Activated CD4-positive, alpha-beta T cell treated with anti-CD3 and anti-CD28 coated beads, Interleukin-2, amount 10 ng/mL, durations not matched to agents 24 days and 14 days (primary cell): ENCODE results near the gene CPM. TPM values are rescaled to one million over a fixed set of nuclear protein-coding genes. Genes with fewer than 3 reads are reported as not detected.
"Not testable (repeated sequence)": the region's sequence is repeated elsewhere in the genome, so short reads cannot be mapped to it uniquely, and the experiment has no call there.

ENCODE experiments used
- DNase-seq: peaks from one replicate; pipeline ENCODE4 v3.0.0; 2022
- H3K27ac Mint-ChIP-seq: one replicate; pipeline ENCODE4 v1.8.0; 2022; ENCODE audit warnings: mild to moderate bottlenecking, mixed read lengths
- H3K27me3 Mint-ChIP-seq: one replicate; pipeline ENCODE4 v1.8.0; 2022; ENCODE audit warnings: mixed read lengths
- H3K36me3 Mint-ChIP-seq: one replicate; pipeline ENCODE4 v1.8.0; 2022; ENCODE audit warnings: low read depth, mild to moderate bottlenecking, mixed read lengths
- H3K4me1 Mint-ChIP-seq: one replicate; pipeline ENCODE4 v1.8.0; 2021; ENCODE audit warnings: mixed read lengths
- H3K4me3 Mint-ChIP-seq: one replicate; pipeline ENCODE4 v1.8.0; 2022; ENCODE audit warnings: mild to moderate bottlenecking, moderate library complexity, mixed read lengths
- H3K9me3 Mint-ChIP-seq: one replicate; pipeline ENCODE4 v1.8.0; 2021; ENCODE audit warnings: mixed read lengths
- intact Hi-C: fragments of 100-400 bp; cut with micrococcal nuclease; formaldehyde crosslinking; loops from one replicate; pipeline ENCODE4 v1.15.1; 2023
- total RNA-seq: library from RNA; stranded (reverse); gene quantifications from 2 replicates; pipeline ENCODE4 v1.2.3, GENCODE V29; 2022

CPM gene
- total RNA-seq, 1 donor from 2014 or later, result 76.5 TPM

DNA sequence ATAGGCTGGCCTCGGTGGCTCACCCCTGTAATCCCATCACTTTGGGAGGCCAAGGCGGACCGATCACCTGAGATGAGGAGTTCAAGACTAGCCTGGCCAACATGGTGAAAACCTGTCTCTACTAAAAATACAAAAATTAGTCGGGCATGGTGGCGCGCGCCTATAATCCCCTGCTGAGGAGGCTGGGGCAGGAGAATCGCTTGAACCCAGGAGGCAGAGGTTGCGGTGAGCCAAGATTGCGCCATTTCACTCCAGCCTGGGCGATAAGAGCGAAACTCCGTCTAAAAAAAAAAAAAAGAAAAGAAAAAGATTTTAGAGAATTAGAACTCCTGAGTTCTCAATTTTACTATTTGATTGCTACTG lies 123.0 kb downstream of the CPM start:
- peaks cover 38% of the 10 kb centered on the region for H3K4me1 Mint-ChIP-seq
- intact Hi-C loops, DNase-seq, H3K27me3 Mint-ChIP-seq, H3K9me3 Mint-ChIP-seq: not testable (repeated sequence)
- peaks cover 50% of the 10 kb centered on the region for H3K36me3 Mint-ChIP-seq
- peak overlapping the region; percentile 90 for H3K4me3 Mint-ChIP-seq
- peak overlapping the region; percentile 98 for H3K27ac Mint-ChIP-seq

GRCh38 chr12:68809190-68810026 lies 123.6 kb downstream of the CPM start:
- peaks cover 3% of the 10 kb centered on the region for H3K27me3 Mint-ChIP-seq
- no peak for DNase-seq
- intact Hi-C loops, result loop anchor here (2.0 to 10.0 kb wide), 10 partner anchors 17 to 1541 kb away; partner anchors contain the start of genes CAND1, CCT2, CNOT2 and IL26
- H3K27ac Mint-ChIP-seq, result peak overlapping the region; percentile 98
- H3K36me3 Mint-ChIP-seq, result peaks cover 45% of the 10 kb centered on the region
- H3K9me3 Mint-ChIP-seq, result no peaks in the 10 kb centered on the region
- H3K4me3 Mint-ChIP-seq, result peak overlapping the region; percentile 90
- H3K4me1 Mint-ChIP-seq, result peaks cover 33% of the 10 kb centered on the region

DNA sequence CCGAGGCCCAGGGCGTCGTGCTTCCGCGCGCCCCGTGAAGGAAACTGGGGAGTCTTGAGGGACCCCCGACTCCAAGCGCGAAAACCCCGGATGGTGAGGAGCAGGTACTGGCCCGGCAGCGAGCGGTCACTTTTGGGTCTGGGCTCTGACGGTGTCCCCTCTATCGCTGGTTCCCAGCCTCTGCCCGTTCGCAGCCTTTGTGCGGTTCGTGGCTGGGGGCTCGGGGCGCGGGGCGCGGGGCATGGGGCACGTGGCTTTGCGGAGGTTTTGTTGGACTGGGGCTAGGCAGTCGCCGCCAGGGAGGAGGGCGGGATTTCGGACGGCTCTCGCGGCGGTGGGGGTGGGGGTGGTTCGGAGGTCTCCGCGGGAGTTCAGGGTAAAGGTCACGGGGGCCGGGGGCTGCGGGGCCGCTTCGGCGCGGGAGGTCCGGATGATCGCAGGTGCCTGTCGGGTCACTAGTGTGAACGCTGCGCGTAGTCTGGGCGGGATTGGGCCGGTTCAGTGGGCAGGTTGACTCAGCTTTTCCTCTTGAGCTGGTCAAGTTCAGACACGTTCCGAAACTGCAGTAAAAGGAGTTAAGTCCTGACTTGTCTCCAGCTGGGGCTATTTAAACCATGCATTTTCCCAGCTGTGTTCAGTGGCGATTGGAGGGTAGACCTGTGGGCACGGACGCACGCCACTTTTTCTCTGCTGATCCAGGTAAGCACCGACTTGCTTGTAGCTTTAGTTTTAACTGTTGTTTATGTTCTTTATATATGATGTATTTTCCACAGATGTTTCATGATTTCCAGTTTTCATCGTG lies 124.4 kb downstream of the CPM start:
- peak; percentile 91 for DNase-seq
- Mint-ChIP-seq H3K4me1 (peaks cover 31% of the 10 kb centered on the region), H3K36me3 (peaks cover 41% of the 10 kb centered on the region), H3K9me3 (no peaks in the 10 kb centered on the region), H3K27ac (peak overlapping the region; percentile 98), H3K27me3 (peaks cover 3% of the 10 kb centered on the region), H3K4me3 (peak overlapping the region; percentile 90)
- intact Hi-C loops, result loop anchor here (1.0 to 10.0 kb wide), 11 partner anchors 18 to 1540 kb away; partner anchors contain the start of genes CAND1, CCT2, CNOT2 and IL26

DNA sequence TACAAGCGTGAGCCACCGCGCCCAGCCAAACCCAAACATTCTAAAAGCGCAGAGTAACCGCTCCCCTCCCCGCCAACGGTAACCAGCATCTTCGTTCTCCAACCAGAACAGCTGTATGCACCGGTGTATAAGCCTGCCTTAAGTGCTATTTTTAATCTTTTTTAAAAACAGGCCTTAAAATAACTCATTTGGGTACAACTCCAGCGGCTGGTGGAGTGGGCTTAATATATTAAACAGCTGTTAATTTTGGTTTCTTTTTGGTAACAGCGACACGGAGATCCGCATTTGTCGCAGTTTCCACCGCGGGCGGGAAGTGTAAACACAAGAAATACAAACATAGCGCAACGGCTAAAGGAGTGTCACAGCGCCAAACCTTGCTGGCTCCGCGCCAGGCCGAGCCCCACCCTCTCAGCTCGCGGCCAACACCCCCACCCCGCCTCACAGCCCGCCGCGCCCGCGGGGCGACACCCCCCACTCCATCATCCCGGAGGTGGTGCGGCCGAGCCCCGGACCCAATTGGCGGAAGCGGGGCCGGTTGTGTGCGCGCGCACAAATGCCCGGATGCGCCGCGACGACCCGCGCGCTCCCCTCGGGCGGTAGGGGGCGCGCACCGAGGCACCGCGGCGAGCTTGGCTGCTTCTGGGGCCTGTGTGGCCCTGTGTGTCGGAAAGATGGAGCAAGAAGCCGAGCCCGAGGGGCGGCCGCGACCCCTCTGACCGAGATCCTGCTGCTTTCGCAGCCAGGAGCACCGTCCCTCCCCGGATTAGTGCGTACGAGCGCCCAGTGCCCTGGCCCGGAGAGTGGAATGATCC lies 125.2 kb downstream of the CPM start, which contains the start of gene MDM2:
Gene MDM2 (plus strand): TSS at position 602 of the 812 bp plus-strand sequence. CDS start 301 bp downstream, outside the sequence.
- no peaks in the 10 kb centered on the region for H3K9me3 Mint-ChIP-seq
- intact Hi-C loops, result loop anchor here (1.0 to 10.0 kb wide), 13 partner anchors 19 to 1539 kb away; partner anchors contain the start of genes CAND1, CCT2, CNOT2 and IL26
- H3K27me3 Mint-ChIP-seq, result peaks cover 3% of the 10 kb centered on the region
- peaks cover 33% of the 10 kb centered on the region for H3K36me3 Mint-ChIP-seq
- H3K4me3 Mint-ChIP-seq, result peak within 1 kb of the TSS; percentile 90
- peaks cover 25% of the 10 kb centered on the region for H3K4me1 Mint-ChIP-seq
- H3K27ac Mint-ChIP-seq, result peak within 1 kb of the TSS; percentile 98
- DNase-seq, result peak; percentile 99

DNA sequence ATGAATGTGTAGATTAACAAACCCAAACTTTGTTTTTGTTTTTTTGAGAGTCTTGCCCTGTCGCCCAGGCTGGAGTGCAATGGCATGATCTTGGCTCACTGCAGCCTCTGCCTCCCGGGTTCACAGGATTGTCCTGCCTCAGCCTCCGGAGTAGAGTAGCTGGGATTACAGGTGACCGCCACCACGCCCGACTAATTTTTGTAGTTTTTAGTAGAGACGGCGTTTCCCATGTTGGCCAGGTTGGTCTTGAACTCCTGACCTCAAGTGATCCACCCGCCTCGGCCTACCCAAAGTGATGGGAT lies 125.7 kb downstream of the CPM start:
- H3K4me1 Mint-ChIP-seq, result peaks cover 20% of the 10 kb centered on the region
- H3K9me3 Mint-ChIP-seq, H3K27me3 Mint-ChIP-seq, DNase-seq: not testable (repeated sequence)
- intact Hi-C loops, result loop anchor here (1.0 to 10.0 kb wide), 7 partner anchors 61 to 1435 kb away; partner anchors contain the start of genes CCT2, CNOT2, IL26 and NUP107
- peak overlapping the region; percentile 90 for H3K4me3 Mint-ChIP-seq
- H3K27ac Mint-ChIP-seq, result peak overlapping the region; percentile 98
- H3K36me3 Mint-ChIP-seq, result peaks cover 29% of the 10 kb centered on the region

DNA sequence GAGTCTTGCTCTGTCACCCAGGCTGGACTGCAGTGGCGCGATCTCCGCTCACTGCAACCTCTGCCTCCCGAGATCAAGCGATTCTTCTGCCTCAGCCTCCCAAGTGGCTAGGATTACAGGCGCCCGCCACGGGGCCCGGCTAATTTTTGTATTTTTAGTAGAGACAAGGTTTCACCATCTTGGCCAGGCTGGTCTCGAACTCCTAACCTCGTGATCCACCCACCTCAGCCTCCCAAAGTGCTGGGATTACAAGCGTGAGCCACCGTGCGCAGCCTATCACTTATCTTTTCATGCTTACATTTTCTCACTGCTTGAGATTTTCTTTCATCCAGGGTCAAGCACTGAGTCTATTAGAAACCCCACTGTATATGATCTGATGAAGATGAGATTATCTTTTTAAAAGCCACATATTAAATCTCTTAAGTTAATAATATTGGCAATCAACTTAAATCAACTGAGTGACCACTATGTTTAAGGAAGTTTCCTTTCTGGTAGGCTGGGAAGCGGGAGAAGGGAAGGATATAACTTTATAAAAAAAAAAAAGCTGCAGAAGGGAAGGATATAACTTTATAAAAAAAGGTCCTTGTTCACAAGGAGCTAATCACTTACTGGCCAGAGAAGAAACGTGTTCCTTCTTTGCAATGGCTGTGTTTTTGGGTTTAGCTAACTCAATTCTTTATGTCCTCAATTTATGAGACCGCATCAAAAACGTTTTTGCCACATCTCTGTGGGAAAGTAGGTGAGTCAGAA lies 126.3 kb downstream of the CPM start:
- H3K4me3 Mint-ChIP-seq, result peak overlapping the region; percentile 90
- H3K36me3 Mint-ChIP-seq, result peaks cover 27% of the 10 kb centered on the region
- H3K27me3 Mint-ChIP-seq, result peaks cover 3% of the 10 kb centered on the region
- intact Hi-C loops, result loop anchor here (1.0 to 10.0 kb wide), 7 partner anchors 60 to 1436 kb away; partner anchors contain the start of genes CCT2, CNOT2, IL26 and NUP107
- H3K27ac Mint-ChIP-seq, result peak overlapping the region; percentile 98
- no peak for DNase-seq
- H3K4me1 Mint-ChIP-seq, result peaks cover 22% of the 10 kb centered on the region
- no peaks in the 10 kb centered on the region for H3K9me3 Mint-ChIP-seq

- no peak overlapping the region for H3K4me3 Mint-ChIP-seq
- H3K36me3 Mint-ChIP-seq, result peaks cover 17% of the 10 kb centered on the region
- no peak for DNase-seq
- H3K4me1 Mint-ChIP-seq, result peaks cover 15% of the 10 kb centered on the region
- intact Hi-C loops, result loop anchor here (5.0 to 10.0 kb wide), 5 partner anchors 311 to 1437 kb away; partner anchors contain the start of genes CCT2, CNOT2 and IL26
- peaks cover 3% of the 10 kb centered on the region for H3K27me3 Mint-ChIP-seq
- H3K27ac Mint-ChIP-seq, result no peak overlapping the region
- no peaks in the 10 kb centered on the region for H3K9me3 Mint-ChIP-seq
Measured at GRCh38 chr12:68805592-68806120, 127.3 kb downstream of the CPM start.

- intact Hi-C loops, result loop anchor here (5.0 to 10.0 kb wide), 5 partner anchors 310 to 1437 kb away; partner anchors contain the start of genes CCT2, CNOT2 and IL26
- DNase-seq, result no peak
- Mint-ChIP-seq H3K27me3 (peaks cover 3% of the 10 kb centered on the region), H3K4me1 (peaks cover 15% of the 10 kb centered on the region), H3K27ac (no peak overlapping the region), H3K4me3 (no peak overlapping the region), H3K36me3 (peaks cover 14% of the 10 kb centered on the region), H3K9me3 (no peaks in the 10 kb centered on the region)
Measured at GRCh38 chr12:68804657-68805591, 128.0 kb downstream of the CPM start.

DNA sequence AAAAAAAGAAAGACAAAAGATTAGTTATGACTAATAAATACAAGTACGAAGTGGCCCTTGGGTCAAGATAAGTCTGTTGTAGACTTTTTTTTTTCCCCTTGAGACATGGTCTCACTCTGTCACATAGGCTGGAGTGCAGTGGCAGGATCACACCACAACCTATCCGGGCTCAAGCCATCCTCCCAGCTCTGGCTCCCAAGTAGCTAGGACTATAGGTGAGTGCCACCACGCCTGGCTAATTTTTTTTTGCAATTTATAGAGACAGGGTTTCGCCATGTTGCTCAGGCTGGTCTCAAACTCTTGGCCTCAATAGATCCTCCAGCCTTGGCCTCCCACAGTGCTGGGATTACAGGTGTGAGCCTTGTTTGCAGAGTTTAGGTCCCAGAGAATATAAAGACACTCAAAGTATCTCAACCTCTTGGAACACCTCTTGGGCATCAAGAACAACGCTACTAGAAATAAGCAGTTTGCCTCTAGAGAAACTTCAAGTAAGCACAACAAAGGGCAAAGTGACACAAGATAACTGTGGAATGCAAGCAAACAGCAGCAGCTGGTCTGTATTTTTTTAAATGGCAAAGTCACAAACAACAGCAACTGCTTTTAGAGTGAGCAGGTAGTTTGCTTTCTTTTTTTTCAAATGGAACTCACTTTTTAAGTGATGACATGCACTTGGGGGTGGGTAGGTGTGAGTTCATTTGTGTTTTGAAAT lies 128.9 kb downstream of the CPM start:
- Mint-ChIP-seq H3K27ac (no peak overlapping the region), H3K4me1 (peaks cover 15% of the 10 kb centered on the region), H3K27me3 (peaks cover 3% of the 10 kb centered on the region), H3K36me3 (peaks cover 6% of the 10 kb centered on the region), H3K9me3 (no peaks in the 10 kb centered on the region), H3K4me3 (no peak overlapping the region)
- intact Hi-C loops, result loop anchor here (10.0 kb wide), 3 partner anchors 309 to 579 kb away; partner anchors contain the start of gene IL26
- no peak for DNase-seq

- not testable (repeated sequence) for H3K27ac Mint-ChIP-seq, H3K36me3 Mint-ChIP-seq
- intact Hi-C loops, result loop anchor here (10.0 kb wide), 3 partner anchors 308 to 578 kb away; partner anchors contain the start of gene IL26
Measured at GRCh38 chr12:68802911-68803651, 129.9 kb downstream of the CPM start.

More at GRCh38 chr12:68802911-68803651, 129.9 kb downstream of the CPM start:
- not testable (repeated sequence) for H3K9me3 Mint-ChIP-seq, DNase-seq, H3K27me3 Mint-ChIP-seq, H3K4me3 Mint-ChIP-seq
- H3K4me1 Mint-ChIP-seq, result peaks cover 10% of the 10 kb centered on the region
